CD4-positive, alpha-beta T cell treated with Interferon gamma for 1 hour (primary cell): ENCODE data around the gene RAD51C.
A peak's percentile ranks its signal among the peaks of the same experiment; 100 is the strongest.
"Not testable (repeated sequence)": the region's sequence is repeated elsewhere in the genome, so short reads cannot be mapped to it uniquely, and the experiment has no call there.

Experiments
- DNase-seq: peaks from one replicate; pipeline ENCODE4 v3.0.0-alpha.2; 2020

RAD51C gene

DNA sequence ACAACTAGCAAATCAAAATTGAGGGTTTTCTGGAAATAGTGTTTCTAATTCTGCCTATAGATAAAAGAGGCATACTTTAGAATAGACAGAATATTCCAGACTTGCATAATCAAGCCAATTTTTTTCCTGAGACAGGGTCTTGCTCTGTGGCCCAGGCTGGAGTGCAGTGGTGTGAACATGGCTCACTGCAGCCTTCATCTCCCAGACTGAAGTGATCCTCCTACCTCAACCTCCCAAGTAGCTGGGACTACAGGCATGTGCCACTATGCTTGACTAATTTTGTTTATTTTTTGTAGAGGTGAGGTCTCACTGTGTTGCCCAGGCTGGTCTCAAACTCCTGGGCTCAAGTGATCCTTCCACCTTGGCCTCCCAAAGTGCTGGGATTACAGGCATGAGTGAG, 57.2 kb downstream of the RAD51C start:
- not testable (repeated sequence) for DNase-seq

DNA sequence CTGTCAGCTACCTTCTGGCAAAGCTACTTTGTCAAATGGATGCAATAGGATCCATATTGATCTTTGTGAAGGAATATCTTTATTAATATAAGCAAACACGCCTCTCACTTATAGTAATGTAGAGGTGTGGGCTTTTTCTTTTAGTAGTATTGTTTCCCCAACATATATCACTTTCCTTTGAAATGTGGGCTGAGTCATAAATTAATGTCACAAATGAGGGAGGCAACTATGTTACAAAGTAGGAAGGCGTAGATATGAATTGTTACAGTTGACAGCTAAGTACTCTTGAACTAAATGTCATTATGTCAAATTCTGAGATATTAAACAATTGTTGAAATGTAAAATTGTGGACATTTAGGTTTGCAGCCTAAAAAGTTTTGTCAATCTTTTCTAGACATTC, 60.6 kb downstream of the RAD51C start:
- DNase-seq, result no peak

DNA sequence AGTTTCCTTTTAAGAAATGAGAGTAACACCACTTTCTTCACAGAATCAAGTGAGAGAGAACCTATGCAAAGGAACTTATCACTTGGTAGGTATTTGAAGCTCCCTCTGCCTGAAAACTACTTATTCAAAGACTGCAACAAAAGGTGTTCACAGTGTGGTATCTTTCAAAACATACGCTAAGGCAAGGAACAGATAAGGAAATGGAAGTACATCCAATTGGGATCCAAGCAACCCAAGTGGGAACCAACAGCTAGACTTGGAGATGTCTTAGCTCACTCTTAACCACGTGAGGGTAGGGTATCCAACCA, 62.8 kb downstream of the RAD51C start:
- no peak for DNase-seq

DNA sequence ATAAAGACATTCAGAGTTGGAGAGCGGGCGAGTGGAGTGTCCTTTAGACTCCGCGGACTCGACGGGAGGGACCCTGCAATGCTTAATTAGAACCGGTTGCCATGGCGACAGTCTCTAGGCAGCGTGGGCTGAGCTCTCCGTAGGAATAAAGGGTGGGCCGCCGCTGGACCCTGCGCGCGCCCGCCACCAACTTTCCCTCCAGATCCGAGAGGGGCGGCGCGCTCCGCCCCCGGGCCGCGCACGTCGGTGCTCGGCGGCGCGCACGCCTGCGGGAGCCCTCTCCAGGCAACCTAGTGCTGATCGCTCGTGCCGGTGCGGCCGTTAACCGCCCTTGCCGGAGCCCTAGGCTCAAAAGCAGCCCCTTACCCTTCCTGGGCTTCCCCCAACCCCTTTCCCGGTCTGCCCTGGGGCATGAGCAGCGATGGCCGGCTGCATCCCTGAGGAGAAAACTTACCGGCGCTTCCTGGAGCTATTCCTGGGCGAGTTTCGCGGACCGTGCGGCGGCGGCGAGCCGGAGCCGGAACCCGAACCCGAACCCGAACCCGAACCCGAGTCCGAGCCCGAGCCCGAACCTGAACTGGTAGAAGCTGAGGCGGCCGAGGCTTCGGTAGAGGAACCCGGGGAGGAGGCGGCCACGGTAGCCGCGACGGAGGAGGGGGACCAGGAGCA, 63.3 kb downstream of the RAD51C start, which contains the start of gene PPM1E:
TSS of gene PPM1E (plus strand) at position 278 of the 669 bp plus-strand sequence.
- DNase-seq, result peak; percentile 26

DNA sequence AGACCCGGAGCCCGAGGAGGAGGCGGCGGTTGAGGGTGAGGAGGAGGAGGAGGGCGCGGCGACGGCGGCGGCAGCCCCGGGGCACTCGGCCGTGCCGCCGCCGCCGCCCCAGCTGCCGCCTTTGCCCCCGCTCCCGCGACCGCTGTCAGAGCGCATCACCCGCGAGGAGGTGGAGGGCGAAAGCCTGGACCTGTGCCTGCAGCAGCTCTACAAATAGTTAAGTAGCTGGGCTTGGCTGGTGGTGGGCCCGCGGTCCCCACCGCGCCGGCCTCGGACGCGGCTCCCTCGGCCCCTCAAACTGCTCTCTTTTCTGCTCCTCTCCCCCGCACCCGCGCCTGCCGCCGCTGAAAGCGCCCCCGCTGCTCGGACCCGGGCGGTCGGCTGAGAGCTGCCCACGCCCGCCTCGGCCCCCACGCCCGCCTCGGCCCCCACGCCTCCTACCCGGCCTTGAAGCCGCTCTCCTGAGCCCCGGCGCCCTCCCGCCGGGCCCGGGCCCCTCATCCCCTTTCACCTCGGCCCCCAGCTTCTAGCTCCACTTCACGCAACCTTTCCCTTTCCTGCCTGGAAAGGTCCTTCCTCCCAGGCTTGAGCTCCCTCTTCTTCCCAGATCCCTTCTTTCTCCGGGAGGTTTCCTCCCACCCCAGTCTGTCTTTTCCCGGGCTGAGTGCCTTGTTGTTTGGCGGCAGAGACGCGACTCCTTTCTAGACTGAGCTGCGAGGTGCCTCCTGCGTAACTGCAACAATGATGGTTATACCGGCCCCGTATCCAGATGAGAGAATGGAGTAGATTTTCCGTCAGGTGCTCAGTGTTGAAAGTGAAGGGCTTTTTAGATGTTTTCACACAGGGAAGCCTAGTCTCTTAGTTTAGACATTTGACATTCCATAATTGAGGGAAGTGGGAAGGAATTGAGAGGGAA, 64.1 kb downstream of the RAD51C start:
- no peak for DNase-seq

DNA sequence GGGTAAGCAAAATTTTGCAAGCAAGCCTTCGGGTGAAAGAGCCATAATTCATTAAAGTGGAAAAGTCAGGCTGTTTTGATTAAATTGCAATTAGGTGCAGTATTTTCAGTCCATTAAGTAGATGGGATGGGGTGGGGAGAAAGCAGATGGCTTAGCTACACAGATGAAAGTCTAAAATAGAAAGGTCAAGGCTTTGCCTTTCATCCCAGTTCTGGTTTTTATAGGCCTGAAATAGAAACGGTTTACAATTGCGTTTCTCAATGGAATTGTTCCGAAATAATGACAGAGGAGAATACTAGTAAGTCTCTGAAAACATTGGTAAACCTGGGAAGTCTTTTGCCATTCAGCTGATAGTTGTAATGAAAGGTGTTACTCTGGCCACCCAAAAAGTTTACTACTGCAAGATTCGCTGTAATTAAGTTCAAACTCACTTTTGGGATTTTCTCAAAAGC, 64.8 kb downstream of the RAD51C start:
- DNase-seq, result no peak

DNA sequence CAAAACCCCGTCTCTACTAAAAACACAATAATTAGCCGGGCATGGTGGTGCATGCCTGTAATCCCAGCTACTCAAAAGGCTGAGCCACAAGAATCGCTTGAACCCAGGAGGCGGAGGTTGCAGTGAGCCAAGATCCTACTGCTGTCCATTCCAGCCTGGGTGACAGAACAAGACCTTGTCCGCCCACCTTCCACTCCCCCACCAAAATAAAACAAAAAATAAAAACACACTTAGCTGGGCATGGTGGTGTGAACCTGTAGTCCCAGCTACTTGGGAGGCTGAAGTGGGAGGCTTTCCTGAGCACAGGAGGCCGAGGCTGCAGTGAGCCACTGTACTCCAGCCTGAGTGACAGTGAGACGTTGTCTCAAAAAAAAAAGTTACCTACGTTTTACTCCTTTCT, 66.5 kb downstream of the RAD51C start:
- DNase-seq, result no peak

DNA sequence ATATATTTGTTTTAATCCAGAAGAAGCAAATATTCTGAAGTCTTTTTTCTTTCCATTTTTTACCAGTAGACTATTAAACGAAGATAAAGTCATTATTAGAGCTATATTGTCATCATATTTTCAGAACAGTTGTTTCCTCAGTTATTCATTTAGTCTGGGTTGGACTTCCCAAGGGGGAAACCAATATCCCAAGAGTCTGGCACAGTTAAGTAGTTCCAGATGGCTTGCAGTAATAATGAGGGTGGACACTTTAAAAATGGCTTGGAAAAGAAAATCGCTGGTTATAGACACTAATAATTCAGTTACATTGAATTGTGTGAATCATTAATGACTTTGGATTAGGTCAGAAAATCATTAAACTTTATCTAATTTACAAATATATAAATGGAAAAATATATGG, 67.1 kb downstream of the RAD51C start:
- DNase-seq, result no peak

DNA sequence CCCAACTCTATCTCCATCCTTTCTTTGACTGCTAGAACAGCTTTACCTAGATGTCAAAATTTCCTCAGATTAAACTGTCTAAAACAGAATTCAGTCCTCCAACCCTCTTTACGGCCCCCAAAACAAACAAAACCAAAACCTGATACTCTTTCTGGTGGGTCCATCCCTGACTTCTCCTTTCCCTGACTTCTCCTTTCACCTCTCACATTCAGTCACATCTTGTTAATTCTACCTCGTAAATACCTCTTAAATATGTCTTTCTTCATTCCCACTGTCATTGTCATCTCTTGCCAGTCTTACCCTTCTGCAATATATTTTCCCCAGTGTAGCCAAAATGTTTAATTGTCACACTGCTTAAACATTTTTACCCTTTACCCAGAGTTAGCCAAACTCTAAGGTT, 67.8 kb downstream of the RAD51C start:
- DNase-seq, result no peak

DNA sequence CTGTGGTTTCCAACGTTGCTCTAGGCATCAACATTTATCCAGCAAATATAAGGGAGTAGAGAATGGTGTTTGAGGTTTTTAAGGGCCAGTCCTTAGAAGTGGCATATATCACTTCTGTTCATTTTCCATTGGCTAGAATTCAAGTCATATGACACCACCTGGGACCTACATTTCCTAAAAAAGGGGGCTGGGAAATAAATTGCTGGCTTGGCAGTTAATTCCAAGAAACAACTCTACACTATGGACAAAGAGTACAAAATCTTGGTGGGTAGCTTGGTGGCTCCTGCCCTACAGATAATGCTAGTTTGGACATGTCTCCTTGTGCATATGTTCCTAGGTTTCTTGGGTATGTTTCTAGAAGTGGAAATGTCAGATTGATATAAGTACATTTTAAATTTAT, 70.9 kb downstream of the RAD51C start:
- DNase-seq, result no peak

DNA sequence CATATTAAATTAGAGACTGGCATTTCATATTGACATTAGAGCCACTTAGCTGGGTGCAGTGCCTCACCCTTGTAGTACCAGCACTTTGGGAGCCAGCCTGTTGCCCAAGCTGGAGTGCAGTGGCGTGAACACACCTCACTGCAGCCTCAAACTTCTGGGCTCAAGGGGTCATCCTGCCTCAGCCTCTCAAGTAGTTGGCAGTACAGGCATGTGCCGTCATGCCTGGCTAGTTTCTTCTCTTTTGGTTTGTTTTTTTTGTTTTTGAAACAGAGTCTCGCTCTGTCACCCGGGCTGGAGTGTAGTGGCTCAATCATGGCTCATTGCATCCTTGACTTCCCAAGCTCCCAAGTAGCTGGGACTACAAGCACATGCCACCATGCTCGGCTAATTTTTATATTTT, 72.0 kb downstream of the RAD51C start:
- DNase-seq, result no peak

DNA sequence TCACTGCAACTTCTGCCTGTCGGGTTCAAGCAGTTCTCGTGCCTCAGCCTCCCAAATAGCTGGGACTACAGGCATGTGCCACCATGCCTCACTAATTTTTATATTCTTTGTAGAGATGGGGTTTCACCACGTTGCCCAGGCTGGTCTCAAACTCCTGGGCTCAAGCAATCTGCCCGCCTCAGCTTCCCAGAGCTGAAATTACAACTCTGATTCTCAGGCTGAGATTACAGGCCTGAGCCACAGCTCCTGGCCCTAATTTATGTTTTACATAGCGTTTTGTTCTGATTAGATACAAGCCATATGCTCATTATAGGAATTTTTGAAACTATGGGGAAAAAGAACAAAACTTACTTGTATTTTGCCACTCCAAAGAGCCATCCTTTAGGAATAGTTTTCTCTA, 86.1 kb downstream of the RAD51C start:
- DNase-seq, result not testable (repeated sequence)

DNA sequence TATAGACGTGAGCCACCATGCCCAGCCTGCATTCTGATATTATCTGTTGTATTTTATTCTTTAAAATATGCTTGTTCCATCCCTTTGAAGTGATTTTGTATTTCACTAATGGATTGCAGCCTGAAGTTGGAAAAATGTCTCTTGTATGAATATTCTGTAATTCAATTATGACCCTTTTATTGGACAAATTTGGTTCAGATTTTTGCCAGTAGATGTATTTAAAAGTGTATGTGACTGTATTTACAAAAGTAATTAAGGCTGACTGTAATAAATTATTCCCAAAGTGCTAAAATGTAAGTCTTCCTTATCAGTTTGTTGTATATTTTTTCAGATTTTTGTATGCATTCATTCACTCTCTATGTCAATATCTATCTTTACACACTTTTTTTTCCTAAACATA, 87.0 kb downstream of the RAD51C start:
- DNase-seq, result no peak

DNA sequence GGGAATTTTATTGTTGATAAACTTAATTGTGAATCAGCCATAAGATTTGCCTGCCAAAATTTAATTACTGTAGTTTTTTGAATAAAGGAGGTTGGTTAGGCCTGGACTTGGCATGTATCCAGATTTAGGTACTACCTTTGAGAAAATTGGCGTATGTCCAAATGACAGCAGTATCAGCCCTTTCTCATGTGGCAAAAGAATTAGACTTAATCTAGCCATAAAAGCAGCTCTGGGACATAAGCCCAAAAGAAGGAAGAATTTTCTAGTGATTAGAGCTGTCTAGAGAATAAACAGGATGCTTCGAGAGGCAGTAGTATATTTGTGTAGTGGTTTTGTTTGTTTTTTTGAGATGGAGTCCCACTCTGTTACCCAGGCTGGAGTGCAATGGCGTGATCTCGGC, 91.0 kb downstream of the RAD51C start:
- no peak for DNase-seq

DNA sequence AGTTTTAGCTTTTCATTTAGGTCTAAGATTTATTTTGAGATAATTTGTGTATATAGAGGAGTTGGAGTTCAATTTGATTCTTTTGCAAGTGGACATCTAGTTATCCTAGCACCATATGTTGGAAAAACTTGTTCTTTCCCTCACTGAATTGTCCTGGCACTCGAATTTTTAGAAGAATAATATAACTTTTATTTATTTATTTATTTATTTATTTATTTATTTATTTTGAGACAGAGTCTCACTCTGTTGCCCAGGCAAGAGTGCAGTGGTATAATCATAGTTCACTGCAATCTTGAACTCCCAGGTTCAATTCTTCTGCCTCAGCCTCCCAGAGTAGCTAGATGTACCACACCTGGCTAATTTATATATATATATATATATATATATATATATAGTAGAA, 92.7 kb downstream of the RAD51C start:
- no peak for DNase-seq
